GM19395 (cell line): ENCODE measurements around the gene PSTK.

Source experiments
- ATAC-seq: cut with Tn5 transposase; IDR thresholded peaks from one replicate; pipeline ENCODE4 v1.9.1; 2021; ENCODE audit warnings: mild to moderate bottlenecking, moderate library complexity; ENCODE audit not compliant: unreplicated experiment

Gene PSTK

DNA sequence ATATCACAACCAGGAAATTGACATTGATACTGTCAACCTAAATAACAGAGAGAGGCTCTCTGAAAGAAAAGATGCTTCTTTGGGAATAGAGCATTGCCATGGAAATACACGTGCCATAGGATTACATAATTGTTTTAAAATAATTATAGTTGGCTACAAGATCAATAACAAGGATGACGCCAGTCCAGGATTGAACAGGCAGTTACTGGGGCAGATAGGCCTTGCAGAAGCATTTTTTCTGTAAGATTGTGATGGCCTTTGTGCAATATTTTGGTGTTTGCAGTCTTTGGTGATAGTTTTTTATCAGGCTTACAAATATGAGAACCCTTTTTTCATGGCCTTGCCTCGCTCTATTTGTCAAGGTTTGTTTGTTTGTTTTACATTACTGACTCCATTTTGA is 39.1 kb downstream of the PSTK start:
- no peak for ATAC-seq

DNA sequence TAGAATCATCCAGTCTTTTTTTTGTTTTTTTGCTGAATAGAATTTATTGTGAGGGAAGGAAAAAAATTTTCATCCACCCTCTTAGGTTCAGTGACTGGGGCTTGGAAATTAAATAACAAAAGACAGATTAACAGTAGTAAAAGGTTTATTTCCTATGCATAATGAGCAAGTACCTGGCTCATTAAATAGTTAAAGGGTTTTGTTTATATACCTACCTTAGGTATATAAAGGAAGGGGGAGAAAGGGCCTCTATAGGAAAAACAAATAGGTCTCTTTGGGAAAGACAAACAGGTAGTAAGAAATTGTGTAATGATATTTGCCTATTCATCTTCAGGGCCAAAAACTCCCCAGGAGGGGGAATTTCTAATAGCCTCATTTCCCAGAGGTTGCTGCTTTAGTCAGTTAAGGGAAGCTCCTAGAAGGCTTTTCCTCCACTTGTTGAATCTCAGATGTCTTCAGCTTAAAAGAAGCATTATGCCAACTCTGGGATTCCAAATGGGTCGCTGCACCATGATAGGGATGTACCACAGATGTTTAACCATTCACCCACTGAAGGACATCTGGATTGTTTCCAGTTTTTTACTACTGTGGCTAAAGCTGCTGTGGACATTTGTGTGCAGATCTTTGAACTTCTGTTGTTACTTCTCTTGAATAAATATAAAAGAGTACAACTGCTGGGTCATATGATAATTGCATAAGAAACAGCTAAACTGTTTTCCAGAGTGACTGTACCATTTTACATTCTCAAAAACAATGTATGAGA is 39.9 kb downstream of the PSTK start:
- no peak for ATAC-seq

DNA sequence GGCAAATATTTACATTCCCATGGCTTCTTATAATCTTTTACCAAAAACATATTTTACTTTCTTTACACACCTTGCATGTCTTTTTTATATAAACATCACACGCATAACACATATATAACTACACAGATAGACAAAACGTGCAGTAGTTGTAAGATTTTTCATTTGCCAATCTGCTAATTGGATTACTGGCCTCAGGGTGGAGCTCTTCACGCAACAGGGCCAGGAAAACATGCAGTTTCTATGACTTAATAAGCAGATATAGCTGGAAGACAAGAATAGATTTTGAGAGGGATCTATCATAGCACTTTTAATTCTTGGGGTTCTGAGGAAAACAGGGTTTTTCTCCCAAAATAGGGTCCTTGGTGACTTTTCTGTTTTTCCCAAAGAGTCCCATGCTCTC is 41.3 kb downstream of the PSTK start:
- no peak for ATAC-seq

DNA sequence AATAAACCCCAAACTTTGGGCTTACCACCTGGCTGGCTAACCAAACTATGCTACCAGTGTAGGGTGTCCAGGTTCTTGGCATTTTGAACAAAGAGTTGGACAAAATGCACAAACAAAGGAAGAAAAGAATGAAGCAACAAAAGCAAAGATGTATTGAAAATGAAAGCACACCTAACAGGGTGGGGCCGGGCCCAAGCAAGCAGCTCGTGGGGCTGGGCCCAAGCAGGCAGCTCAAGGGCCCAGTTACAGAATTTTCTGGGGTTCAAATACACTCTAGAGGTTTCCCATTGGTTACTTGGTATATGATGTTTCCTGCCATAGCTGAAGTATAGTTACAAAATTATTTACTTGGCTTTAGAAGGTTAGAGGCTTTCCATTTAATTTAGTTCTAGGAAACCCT is 44.3 kb downstream of the PSTK start:
- ATAC-seq: no peak

DNA sequence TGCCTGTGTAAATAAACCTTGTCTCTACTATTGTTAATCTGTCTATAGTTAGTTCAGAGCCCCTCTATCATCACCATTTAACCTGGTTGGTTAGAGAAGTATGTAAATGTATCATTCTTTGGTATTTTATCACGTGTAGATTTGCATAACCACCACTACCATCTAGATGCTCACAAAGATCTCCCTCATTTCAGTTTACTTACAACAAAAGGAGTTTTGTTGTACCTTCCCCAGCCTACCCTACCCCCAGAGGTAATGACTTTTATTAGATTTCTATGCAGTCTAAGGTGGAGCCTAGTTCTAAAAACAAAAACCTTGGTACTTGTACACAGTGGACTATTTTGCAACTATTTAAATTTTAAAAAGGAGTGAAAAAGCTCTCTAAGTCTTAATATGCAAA is 46.1 kb downstream of the PSTK start:
- no peak for ATAC-seq

DNA sequence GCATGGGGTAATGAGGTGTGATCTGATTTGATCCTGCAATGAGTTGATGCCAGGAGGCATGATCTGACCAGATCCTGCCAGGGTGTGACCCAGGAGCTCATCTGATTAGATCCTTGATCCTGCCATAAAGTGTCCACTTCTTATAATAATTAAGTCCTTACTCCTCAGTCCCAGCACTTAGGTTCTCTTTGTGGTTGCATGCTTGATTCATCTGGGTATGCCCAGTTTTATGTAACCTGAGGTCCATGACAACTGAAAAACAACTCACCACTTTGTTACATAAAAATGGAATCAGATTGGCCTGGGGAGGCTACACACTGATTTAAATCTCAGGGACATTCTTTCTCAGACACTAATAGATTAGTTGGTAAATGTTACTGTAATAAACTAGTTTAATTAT is 47.7 kb downstream of the PSTK start:
- ATAC-seq: no peak

DNA sequence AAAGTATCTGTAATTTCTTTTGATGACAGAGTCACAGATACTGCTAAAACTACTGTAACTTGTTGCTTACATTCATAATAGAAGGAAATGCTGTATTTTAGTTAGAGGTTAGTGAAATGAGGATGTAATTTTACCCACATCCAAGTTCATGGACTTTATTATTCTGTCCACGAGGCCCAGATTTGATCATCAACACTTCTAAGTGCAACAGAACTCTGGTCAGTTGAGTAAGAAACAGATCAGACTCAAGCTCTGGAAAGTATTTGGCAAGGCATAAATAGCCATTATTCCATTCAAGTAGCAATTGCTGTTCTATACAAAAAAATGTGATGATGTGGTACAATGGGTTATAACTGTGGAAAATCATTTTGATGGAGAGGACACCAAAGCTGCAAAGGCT is 50.9 kb downstream of the PSTK start:
- ATAC-seq: no peak

DNA sequence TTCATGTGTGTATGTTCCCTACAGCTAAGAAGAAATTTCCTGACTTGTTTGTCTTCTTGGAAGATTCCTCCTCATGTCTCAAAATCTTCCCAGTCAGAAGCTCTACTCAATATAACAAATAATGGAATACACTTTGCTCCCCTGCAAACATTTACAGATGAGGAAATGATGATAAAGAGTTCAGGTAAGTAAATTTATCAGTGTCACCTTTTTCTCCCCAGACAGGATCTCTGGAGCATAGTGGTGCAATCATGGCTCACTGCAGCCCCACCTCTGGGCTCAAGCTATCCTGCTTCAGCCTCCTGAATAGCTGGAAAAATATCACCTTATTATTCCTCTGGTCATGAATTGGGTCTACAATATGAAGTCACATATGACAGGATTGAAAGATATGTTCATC is 54.1 kb downstream of the PSTK start:
- no peak for ATAC-seq

DNA sequence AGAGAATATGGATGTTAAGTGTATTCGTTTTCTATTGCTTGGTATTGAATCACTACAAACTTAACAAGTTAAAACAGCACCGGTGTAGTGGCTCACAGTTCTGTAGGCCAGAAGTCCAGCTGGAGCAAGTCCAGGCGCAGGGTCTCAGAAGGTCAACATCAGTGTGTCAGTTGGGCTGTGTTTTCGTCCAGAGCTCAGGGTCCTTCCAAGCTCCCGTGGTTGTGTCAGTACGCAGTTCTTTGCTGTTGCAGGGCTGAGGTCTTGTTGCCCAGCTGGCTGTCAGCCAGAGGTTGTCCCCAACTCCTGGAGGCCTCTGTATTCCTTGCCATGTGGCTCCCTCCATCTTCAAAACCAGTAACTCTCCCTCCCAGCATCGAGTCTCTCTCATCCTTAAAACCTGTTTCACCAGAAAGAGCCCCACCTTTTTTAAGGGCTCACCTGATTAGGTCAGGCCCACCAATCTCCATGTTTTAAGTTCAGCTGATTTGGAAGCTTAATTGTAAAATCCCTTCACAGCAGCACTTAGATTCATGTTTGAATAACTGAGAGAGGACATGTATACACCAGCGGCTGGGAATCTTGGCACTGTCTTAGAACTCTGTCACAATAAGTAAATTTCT is 55.4 kb downstream of the PSTK start:
- no peak for ATAC-seq

DNA sequence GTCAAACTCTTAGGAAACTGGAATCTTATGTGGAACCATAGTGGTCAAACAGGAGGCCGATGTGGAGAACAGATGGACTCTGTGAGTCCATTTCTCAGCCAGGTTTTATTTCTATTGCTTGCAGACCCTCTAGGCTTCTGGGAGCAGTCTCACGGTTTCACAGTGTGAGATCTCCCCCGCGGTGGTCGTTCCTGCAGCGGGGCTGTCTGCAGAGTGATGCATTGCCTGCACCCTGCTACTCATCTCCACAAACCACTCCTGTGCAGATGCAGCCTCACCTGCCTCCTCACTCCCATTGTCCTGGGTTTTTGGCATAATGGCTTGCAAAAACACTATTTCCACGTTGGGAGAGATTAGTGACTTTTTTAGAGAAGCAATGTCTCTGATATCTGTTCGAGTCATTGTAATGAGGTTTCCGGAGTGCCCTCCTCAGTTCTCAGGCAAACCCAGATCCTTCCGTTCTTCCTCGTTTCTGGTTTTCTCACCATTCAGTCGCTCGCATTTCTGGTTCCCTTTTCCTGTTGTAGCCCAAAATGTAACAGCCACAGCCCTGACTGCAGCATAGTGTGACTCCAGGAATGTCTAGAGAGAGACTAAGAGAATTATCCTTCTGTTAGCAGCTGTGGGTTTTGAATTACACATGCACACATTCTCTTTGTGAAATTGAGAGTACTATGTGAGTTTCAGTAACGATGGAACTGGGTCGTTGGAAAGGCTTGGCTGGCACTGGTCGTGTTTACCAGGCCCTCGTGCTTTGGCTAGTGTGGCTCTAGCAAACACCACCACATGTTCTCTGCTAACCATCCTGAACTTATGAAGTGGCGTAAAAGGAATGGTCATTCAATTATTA is 58.8 kb downstream of the PSTK start:
- ATAC-seq: no peak

DNA sequence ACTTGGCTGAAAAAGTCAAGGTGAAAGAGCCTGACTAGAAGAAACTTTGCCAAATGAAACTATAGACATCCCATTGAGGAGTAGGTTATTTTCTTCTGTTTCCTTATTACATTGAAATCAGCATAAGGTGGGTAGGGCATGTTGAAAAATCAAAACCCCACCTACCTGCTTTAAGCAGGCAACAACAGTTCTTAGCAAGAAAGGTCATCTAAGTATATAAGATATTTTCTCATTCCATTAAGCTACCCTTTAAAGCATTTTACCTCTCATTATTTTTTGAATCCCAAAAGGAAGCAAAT is 59.4 kb downstream of the PSTK start:
- no peak for ATAC-seq
